ENCODE measurements around the gene FGF4. TPM values are rescaled to one million over a fixed set of nuclear protein-coding genes. Genes with fewer than 3 reads are reported as not detected.

FGF4 gene
- total RNA-seq, 2 experiments from 2014 or later, result not detected

DNA sequence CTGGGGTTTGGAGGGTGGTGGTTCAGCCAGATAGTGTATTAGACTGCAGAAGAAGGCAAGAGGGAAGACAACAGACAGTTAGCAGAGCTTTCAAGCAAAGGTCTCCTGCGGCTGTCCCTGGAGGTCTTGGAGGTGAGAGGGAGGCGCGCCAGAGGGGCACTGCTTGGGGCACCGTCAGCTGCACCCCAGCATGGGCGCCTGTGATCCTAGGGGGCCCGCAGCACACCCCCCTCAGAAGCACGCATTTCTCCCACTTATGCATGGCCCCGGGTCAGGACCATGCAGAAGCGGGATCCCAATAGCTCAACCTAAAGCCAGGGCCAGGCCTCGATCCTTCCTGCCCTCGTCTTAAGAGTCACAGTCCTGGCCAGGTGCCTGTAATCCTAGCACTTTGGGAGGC, 26.5 kb downstream of the FGF4 start:
- Mint-ChIP-seq H3K4me3 (no peak overlapping the region), H3K27me3 (peaks cover 3% of the 10 kb centered on the region), H3K4me1 (ENCODE audit: low read depth) (no peaks in the 10 kb centered on the region), H3K36me3 (no peaks in the 10 kb centered on the region), H3K9me3 (no peaks in the 10 kb centered on the region), H3K27ac (no peak overlapping the region)
- intact Hi-C loops (cut with micrococcal nuclease), result no loop called here
- POLR2A ChIA-PET, result no interaction called here
- no peak for DNase-seq
- CTCF ChIA-PET, result no interaction called here

DNA sequence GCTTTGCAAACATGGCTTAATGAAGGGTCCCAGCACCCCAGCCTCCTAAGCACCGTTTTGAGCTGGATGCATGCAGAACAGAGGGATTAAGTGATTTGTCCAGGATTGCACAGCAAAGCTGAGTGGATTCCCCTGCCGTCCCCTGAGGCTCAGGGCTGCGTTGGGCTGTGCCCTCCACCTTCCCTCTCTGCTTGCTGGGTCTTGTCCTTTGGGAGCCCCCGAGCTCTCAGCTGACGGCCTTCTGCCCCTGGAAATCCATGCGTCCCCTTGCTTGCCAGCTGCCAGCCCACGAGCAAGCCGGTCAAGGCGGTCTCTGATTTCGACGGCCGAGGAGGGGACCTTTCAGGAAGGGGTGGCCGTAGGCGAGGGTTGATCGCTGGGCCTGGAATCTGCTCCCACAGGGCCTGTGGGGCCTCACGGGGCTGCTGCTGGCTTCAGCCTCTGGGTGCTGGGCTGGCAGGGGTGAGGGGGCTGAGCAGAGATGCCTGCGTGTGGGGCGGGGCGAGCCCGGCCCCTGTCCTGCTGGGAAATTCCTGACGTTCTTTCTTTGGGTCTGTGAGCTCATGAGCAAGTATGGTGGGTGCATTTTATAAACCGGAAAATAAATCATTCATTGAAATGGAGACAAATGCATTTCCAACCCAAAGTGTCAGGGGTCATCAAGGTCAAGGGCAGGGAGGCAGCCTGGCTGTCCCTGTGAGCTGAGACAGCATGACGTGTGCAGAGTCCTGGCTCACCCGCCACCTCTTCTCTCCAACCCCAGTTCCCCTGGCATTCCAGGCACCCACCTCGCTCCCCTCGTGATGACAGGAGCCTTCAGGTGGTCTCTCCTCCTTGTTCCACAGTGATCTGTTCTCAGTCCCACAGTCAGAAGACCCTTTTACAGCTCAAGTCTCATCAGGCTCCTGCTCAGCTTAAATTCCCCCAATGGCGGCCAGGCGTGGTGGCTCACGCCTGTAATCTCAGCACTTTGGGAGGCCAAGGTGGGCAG, 28.1 kb downstream of the FGF4 start:
- no peak overlapping the region for H3K27ac Mint-ChIP-seq
- POLR2A ChIA-PET, result no interaction called here

DNA sequence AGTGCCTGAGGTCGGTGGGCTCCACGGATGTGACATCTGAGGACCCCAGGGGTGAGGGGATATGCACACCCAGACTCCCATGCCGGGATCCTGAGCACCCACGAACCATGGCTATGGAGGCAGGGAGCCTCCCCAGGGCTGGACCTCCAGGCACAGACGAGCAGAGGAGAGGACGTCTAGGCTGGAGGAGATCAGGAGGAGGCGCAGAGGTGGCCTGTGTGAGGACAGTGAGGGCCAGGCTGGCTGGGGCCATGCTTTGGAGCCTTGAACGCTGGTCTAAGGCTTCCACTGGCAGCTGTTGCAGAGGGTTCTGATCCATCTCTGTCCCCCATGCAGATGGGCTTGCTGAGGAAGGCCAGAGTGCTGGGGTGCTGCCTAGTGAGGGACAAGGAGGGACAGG, 29.0 kb downstream of the FGF4 start:
- H3K4me3 Mint-ChIP-seq, result no peak overlapping the region
- H3K36me3 Mint-ChIP-seq, result no peaks in the 10 kb centered on the region
- no peak overlapping the region for H3K27ac Mint-ChIP-seq
- no peaks in the 10 kb centered on the region for H3K4me1 Mint-ChIP-seq (ENCODE audit: low read depth)
- CTCF ChIA-PET, result no interaction called here
- peaks cover 10% of the 10 kb centered on the region for H3K27me3 Mint-ChIP-seq
- intact Hi-C loops (cut with micrococcal nuclease), result no loop called here
- POLR2A ChIA-PET, result no interaction called here
- DNase-seq, result no peak
- H3K9me3 Mint-ChIP-seq, result no peaks in the 10 kb centered on the region

More for the DNA sequence above, 28.1 kb downstream of the FGF4 start:
- Mint-ChIP-seq H3K4me1 (ENCODE audit: low read depth) (no peaks in the 10 kb centered on the region), H3K27me3 (peaks cover 8% of the 10 kb centered on the region), H3K36me3 (no peaks in the 10 kb centered on the region), H3K9me3 (no peaks in the 10 kb centered on the region), H3K4me3 (no peak overlapping the region)
- DNase-seq, result no peak
- intact Hi-C loops (cut with micrococcal nuclease), result no loop called here
- CTCF ChIA-PET, result no interaction called here

DNA sequence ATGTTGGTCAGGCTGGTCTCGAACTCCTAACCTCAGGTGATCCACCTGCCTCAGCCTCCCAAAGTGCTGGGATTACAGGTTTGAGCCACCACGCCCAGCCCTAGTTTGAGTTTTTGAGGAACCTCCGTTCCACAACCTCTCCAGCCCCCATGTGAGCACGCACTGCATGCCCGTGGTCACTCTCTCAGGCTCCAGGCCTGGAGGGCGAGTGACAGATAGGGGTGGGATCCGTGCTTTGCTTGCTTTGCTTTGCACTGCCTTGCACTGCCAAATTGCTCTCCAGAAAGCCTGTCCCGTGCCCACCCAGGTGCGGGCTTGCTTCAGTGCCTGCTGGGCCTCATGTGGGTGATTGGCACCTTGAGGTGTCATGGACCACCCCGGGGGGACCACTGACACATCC, 29.9 kb downstream of the FGF4 start:
- intact Hi-C loops (cut with micrococcal nuclease), result no loop called here
- ChIA-PET POLR2A (no interaction called here), CTCF (no interaction called here)
- DNase-seq, result no peak
- H3K9me3 Mint-ChIP-seq, result no peaks in the 10 kb centered on the region
- H3K4me3 Mint-ChIP-seq, result no peak overlapping the region
- no peak overlapping the region for H3K27ac Mint-ChIP-seq
- peaks cover 10% of the 10 kb centered on the region for H3K27me3 Mint-ChIP-seq
- H3K36me3 Mint-ChIP-seq, result no peaks in the 10 kb centered on the region
- no peaks in the 10 kb centered on the region for H3K4me1 Mint-ChIP-seq (ENCODE audit: low read depth)

DNA sequence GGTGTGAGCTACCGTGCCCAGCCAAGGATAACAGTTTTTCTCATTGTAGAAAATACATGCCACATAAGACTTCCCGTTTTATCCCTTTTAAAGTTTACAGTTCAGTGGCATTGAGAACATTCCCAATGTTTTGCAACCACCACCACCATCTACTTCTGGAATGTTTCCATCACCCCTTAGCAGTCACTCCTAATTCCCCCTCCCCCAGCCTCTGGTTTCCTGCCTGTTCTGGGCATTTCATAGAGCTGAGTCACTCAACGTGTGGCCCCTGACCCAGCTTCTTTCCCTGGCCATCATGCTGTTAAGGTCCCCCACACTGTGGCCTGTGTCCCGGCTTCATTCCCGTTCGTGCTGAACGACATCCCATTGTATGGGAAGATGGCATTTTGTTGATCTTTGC, 30.7 kb downstream of the FGF4 start:
- no peak overlapping the region for H3K27ac Mint-ChIP-seq
- ChIA-PET CTCF (no interaction called here), POLR2A (no interaction called here)
- H3K9me3 Mint-ChIP-seq, result peaks cover 1% of the 10 kb centered on the region
- H3K36me3 Mint-ChIP-seq, result no peaks in the 10 kb centered on the region
- no peak for DNase-seq
- peaks cover 10% of the 10 kb centered on the region for H3K27me3 Mint-ChIP-seq
- H3K4me1 Mint-ChIP-seq (ENCODE audit: low read depth), result no peaks in the 10 kb centered on the region
- intact Hi-C loops (cut with micrococcal nuclease), result no loop called here
- no peak overlapping the region for H3K4me3 Mint-ChIP-seq

DNA sequence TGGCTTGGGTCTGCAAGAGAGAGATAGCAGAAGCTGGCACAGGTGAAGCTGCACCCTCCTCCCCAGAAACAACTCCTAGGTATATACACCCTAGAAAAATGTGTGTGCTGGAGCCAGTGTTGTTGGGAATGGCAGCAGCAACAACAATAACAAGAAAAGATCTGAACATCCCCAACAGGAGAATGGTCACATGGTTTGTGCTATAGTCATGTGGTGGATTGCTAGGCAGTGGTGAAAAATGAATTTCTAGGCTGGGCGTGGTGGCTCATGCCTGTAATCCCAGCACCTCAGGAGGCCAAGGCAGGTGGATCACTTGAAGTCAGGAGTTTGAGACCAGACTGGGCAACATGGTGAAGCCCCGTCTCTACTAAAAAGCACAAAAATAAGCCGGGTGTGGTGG, 40.3 kb downstream of the FGF4 start:
- DNase-seq, result no peak
- Mint-ChIP-seq H3K9me3 (peaks cover 15% of the 10 kb centered on the region), H3K4me3 (no peak overlapping the region), H3K27ac (no peak overlapping the region), H3K27me3 (peaks cover 18% of the 10 kb centered on the region), H3K36me3 (peaks cover 1% of the 10 kb centered on the region), H3K4me1 (ENCODE audit: low read depth) (no peaks in the 10 kb centered on the region)
- intact Hi-C loops (cut with micrococcal nuclease), result no loop called here
- POLR2A ChIA-PET, result interaction anchor here (0.7 kb wide), 1 partner anchor 1331 kb away, joined by 3 read pairs; no protein-coding TSS in a partner anchor
- CTCF ChIA-PET, result no interaction called here

DNA sequence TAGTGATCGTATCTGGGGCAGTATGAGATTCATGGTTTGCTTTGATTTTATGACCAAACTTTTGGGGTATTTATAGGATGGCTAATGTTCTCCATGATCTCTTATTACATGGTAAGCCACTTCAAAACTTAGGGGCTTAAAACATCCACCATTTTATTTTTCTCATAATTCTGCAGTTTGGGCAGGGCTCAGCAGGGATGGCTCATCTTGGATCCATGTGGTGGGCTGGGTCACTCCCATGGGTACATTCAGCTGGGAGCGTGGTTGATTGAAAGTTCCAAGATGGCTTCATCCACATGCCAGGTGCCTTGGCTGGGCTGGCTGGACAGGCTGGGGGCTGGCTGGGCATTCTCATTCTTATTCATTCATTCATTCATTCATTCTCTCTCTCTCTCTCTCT, 40.8 kb downstream of the FGF4 start:
- DNase-seq, result no peak
- intact Hi-C loops (cut with micrococcal nuclease), result no loop called here
- H3K9me3 Mint-ChIP-seq, result peaks cover 13% of the 10 kb centered on the region
- peaks cover 22% of the 10 kb centered on the region for H3K27me3 Mint-ChIP-seq
- no peak overlapping the region for H3K27ac Mint-ChIP-seq
- H3K4me1 Mint-ChIP-seq (ENCODE audit: low read depth), result no peaks in the 10 kb centered on the region
- ChIA-PET CTCF (no interaction called here), POLR2A (interaction anchor here (0.7 kb wide), 1 partner anchor 1331 kb away, joined by 3 read pairs; no protein-coding TSS in a partner anchor)
- H3K4me3 Mint-ChIP-seq, result no peak overlapping the region
- peaks cover 1% of the 10 kb centered on the region for H3K36me3 Mint-ChIP-seq

DNA sequence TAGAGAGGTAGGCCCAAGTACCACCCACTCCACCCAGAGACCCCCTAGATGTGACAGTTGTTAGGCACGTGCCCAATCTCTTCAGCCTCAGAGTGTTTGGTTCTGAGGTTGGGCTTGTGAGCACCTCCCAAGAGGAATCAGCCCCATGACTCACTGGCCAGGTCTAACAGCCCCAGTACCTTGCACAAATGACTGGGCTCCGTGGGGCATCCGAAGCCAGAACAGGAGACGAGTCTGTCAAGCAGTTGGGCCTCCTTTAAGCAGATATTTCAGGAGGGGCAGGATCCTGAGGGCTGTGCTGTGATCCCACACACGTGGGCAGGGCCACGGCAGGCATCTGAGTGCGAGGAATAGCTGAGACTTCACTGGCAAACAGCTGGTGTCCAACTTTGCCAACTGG, 42.2 kb downstream of the FGF4 start:
- no peak for DNase-seq
- ChIA-PET POLR2A (no interaction called here), CTCF (no interaction called here)
- Mint-ChIP-seq H3K27ac (no peak overlapping the region), H3K4me1 (ENCODE audit: low read depth) (no peaks in the 10 kb centered on the region), H3K9me3 (peaks cover 9% of the 10 kb centered on the region), H3K4me3 (no peak overlapping the region), H3K27me3 (peaks cover 27% of the 10 kb centered on the region), H3K36me3 (peaks cover 1% of the 10 kb centered on the region)
- intact Hi-C loops (cut with micrococcal nuclease), result no loop called here

DNA sequence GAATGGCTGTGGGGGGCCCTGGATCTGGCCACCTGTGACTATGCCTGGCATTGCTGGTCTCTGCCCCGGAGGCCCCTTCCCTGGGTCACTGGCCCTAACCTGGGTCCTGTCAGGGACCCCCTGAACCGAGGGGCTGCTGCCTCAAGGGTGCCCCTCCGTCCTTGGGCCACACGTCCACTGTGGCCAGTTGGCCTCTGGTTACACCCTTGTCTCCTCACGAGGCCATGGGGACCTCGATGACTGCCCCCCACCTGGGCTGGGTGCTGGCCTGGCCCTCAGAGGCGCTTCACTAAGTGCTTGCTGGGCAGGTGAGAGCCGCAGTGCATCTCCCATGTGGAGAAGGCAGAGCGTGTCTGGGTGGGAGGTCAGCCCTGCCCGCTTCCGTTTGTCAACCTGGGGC, 44.0 kb downstream of the FGF4 start:
- Mint-ChIP-seq H3K36me3 (peaks cover 1% of the 10 kb centered on the region), H3K4me3 (no peak overlapping the region), H3K27ac (no peak overlapping the region), H3K27me3 (peaks cover 34% of the 10 kb centered on the region), H3K4me1 (ENCODE audit: low read depth) (no peaks in the 10 kb centered on the region), H3K9me3 (peaks cover 9% of the 10 kb centered on the region)
- DNase-seq, result no peak
- CTCF ChIA-PET, result no interaction called here
- intact Hi-C loops (cut with micrococcal nuclease), result no loop called here
- POLR2A ChIA-PET, result no interaction called here

DNA sequence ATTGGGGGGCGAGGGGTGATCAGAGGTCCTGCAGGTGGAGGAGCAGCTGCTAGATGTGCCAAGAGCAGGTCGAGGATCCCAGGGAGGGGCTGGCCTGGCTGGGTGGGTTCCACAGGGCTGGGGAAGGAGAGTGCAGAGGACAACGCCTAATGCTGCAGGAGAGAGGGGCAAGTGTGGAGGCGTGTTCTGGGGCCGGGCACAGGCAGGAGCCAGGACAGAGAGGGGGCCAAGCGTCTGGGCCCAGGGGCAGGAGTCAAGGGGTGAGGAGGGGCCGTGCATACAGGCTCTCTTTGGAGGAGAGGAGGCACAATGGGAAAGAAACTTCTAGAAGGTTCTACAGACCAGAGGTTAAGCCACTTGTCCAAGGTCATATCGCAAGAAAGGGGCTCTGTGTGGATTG, 44.6 kb downstream of the FGF4 start:
- ChIA-PET POLR2A (no interaction called here), CTCF (no interaction called here)
- peaks cover 9% of the 10 kb centered on the region for H3K9me3 Mint-ChIP-seq
- H3K27ac Mint-ChIP-seq, result no peak overlapping the region
- no peak overlapping the region for H3K4me3 Mint-ChIP-seq
- DNase-seq, result no peak
- H3K36me3 Mint-ChIP-seq, result peaks cover 1% of the 10 kb centered on the region
- peaks cover 39% of the 10 kb centered on the region for H3K27me3 Mint-ChIP-seq
- no peaks in the 10 kb centered on the region for H3K4me1 Mint-ChIP-seq (ENCODE audit: low read depth)
- intact Hi-C loops (cut with micrococcal nuclease), result no loop called here

DNA sequence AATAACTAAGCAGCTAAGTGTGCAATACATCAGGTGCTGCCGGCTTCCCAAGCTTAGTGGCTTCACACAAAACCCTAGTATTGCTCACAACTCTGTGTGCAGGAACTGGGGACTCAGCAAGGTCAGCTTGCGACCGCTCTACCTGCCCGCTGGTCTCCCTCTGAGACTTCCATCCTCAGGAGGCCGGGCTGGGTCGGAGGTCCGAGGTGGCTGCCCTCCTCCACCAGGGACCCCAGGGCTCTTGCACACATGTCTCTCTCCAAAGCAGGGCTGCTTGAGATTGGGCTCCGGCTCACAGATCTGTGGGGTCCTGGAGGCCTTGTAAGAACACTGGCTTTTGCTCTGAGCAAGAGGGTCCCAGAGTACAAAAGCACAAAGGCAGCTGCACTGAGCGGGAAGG, 45.9 kb downstream of the FGF4 start:
- no peaks in the 10 kb centered on the region for H3K4me1 Mint-ChIP-seq (ENCODE audit: low read depth)
- H3K27me3 Mint-ChIP-seq, result peaks cover 43% of the 10 kb centered on the region
- peaks cover 2% of the 10 kb centered on the region for H3K9me3 Mint-ChIP-seq
- no peak for DNase-seq
- intact Hi-C loops (cut with micrococcal nuclease), result no loop called here
- no peaks in the 10 kb centered on the region for H3K36me3 Mint-ChIP-seq
- ChIA-PET POLR2A (no interaction called here), CTCF (no interaction called here)
- H3K27ac Mint-ChIP-seq, result no peak overlapping the region
- no peak overlapping the region for H3K4me3 Mint-ChIP-seq

DNA sequence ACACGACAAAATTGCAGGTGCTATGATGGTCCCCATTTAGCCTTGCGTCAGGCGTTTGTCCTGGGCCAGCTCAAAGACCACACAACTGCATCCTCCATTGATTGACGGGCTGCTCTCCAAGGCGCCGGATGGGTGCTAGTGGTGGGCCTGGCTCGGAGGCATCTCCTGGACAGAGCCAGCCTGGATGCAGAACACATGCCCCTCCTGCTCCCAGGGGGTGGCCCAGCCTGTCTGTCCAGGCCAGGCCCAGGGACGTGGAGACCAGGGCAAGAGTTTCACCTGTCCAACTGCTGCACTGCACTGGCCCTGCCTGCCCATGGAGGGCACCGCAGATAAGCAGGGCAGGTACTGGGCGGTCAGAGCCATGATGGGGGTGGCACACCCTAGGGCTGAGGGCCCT, 47.9 kb downstream of the FGF4 start:
- Mint-ChIP-seq H3K36me3 (no peaks in the 10 kb centered on the region), H3K4me1 (ENCODE audit: low read depth) (no peaks in the 10 kb centered on the region), H3K9me3 (no peaks in the 10 kb centered on the region), H3K4me3 (no peak overlapping the region), H3K27ac (no peak overlapping the region), H3K27me3 (peaks cover 58% of the 10 kb centered on the region)
- ChIA-PET POLR2A (no interaction called here), CTCF (no interaction called here)
- intact Hi-C loops (cut with micrococcal nuclease), result no loop called here
- no peak for DNase-seq

DNA sequence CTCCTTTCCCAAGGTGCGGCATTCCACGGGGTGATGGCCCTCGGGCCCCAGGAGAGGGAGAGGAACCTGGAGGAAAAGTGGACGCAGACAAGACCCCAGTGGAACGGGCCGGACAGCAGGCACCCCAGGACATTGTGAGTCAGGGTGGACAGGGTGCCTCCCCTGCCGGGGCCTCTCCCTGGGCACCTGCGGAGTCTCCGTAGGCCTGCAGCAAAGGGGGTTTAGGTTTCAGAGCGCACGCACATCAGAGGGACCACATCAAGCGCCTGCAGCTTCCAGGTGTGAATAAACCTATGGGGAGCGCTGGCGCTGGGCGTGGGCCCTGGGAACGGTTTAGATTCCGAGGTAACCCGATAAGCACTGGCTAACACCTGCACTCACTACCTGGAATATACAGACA, 48.7 kb downstream of the FGF4 start:
- peaks cover 54% of the 10 kb centered on the region for H3K27me3 Mint-ChIP-seq

More for the DNA sequence above, 48.7 kb downstream of the FGF4 start:
- POLR2A ChIA-PET, result no interaction called here
- H3K4me3 Mint-ChIP-seq, result no peak overlapping the region
- intact Hi-C loops (cut with micrococcal nuclease), result no loop called here
- no peak overlapping the region for H3K27ac Mint-ChIP-seq
- DNase-seq, result no peak
- H3K4me1 Mint-ChIP-seq (ENCODE audit: low read depth), result no peaks in the 10 kb centered on the region
- no peaks in the 10 kb centered on the region for H3K36me3 Mint-ChIP-seq
- H3K9me3 Mint-ChIP-seq, result no peaks in the 10 kb centered on the region
- CTCF ChIA-PET, result no interaction called here
